ENCODE data around the gene PDRG1.

The PDRG1 gene

DNA sequence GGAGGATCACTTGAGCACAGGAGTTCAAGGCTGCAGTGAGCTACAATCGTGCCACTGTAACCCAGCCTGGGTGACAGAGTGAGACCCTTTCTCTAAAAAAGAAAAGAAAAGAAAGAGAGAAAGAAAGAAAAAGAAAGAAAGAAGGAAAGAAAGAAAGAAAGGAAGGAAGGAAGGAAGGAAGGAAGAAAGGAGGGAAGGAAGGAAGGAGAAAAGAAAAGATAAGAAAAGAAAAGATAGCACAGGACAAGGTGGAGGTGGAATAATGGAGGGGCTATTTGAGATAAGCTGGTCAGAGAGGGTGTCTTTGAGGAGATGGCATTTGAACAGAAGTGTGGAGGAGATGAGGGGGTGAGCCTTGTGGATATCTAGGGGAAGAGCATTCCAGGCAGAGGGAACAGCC is 2.7 kb upstream of the PDRG1 start:
- Histone ChIP-seq H3K4me2 (ENCODE audit: low read length) (no peak overlapping the region), H3K9ac (ENCODE audit: low read length) (no peak overlapping the region), H3K27ac (ENCODE audit: low read length) (no peak overlapping the region), H3K36me3 (replicated peaks; ENCODE audit: low read depth, low read length) (peaks cover 12% of the 10 kb centered on the region), H4K20me1 (ENCODE audit: insufficient read depth, low read length) (peaks cover 17% of the 10 kb centered on the region), H3K9me3 (ENCODE audit: insufficient read depth, low read length) (no peaks in the 10 kb centered on the region), H3K79me2 (ENCODE audit: low read length) (peaks cover 24% of the 10 kb centered on the region), H3K4me1 (ENCODE audit: low read length) (peaks cover 35% of the 10 kb centered on the region), H3K4me3 (ENCODE audit: low read length) (no peak overlapping the region), H3K27me3 (ENCODE audit: low read depth, low read length) (no peaks in the 10 kb centered on the region), H2AFZ (ENCODE audit: low read depth, low read length) (no peak overlapping the region)
- no peak for TF ChIP-seq EZH2phosphoT487 (IDR thresholded peaks at IDR 0.05; ENCODE audit: low read depth)
- TF ChIP-seq, protein P1, sequence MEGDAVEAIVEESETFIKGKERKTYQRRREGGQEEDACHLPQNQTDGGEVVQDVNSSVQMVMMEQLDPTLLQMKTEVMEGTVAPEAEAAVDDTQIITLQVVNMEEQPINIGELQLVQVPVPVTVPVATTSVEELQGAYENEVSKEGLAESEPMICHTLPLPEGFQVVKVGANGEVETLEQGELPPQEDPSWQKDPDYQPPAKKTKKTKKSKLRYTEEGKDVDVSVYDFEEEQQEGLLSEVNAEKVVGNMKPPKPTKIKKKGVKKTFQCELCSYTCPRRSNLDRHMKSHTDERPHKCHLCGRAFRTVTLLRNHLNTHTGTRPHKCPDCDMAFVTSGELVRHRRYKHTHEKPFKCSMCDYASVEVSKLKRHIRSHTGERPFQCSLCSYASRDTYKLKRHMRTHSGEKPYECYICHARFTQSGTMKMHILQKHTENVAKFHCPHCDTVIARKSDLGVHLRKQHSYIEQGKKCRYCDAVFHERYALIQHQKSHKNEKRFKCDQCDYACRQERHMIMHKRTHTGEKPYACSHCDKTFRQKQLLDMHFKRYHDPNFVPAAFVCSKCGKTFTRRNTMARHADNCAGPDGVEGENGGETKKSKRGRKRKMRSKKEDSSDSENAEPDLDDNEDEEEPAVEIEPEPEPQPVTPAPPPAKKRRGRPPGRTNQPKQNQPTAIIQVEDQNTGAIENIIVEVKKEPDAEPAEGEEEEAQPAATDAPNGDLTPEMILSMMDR (IDR thresholded peaks at IDR 0.05; ENCODE audit: low read depth, low read length) = no peak

DNA sequence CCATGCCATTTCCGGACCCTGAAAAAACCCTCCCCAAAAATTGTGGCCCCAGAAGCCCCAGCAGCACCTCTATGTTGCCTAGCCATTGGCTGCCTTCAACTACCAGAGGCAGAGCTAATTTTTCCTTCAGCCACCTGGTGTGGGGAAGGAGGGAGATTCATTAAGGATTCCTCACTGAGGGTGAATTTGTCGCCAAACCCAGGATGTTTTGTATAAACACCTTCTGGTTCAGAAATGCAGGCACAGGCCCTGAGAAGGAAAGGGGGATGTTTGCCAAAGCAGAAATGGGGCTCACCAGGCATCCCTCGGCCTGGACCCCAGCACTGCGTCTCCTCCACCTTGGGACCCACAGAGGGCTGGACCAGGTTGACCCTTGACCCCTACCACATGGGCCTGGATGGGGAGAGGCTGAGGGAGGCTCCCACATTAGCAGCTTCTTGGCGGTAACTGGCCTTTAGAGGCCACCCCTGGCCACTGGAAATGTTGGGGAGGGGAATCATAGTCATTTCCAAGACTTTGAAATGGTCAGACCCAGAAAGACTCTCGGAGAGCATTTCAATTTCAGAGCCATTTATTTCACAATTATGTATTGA is 1.8 kb upstream of the PDRG1 start:
- Histone ChIP-seq H2AFZ (ENCODE audit: low read depth, low read length) (no peak overlapping the region), H4K20me1 (ENCODE audit: insufficient read depth, low read length) (peaks cover 17% of the 10 kb centered on the region), H3K9ac (ENCODE audit: low read length) (no peak overlapping the region), H3K27me3 (ENCODE audit: low read depth, low read length) (no peaks in the 10 kb centered on the region), H3K79me2 (ENCODE audit: low read length) (peaks cover 30% of the 10 kb centered on the region), H3K36me3 (replicated peaks; ENCODE audit: low read depth, low read length) (peaks cover 18% of the 10 kb centered on the region), H3K9me3 (ENCODE audit: insufficient read depth, low read length) (no peaks in the 10 kb centered on the region), H3K27ac (ENCODE audit: low read length) (no peak overlapping the region), H3K4me3 (ENCODE audit: low read length) (no peak overlapping the region), H3K4me1 (ENCODE audit: low read length) (peaks cover 35% of the 10 kb centered on the region), H3K4me2 (ENCODE audit: low read length) (no peak overlapping the region)
- TF ChIP-seq, protein P1 (IDR thresholded peaks at IDR 0.05; ENCODE audit: low read depth, low read length) = no peak
- TF ChIP-seq EZH2phosphoT487 (IDR thresholded peaks at IDR 0.05; ENCODE audit: low read depth) = no peak

DNA sequence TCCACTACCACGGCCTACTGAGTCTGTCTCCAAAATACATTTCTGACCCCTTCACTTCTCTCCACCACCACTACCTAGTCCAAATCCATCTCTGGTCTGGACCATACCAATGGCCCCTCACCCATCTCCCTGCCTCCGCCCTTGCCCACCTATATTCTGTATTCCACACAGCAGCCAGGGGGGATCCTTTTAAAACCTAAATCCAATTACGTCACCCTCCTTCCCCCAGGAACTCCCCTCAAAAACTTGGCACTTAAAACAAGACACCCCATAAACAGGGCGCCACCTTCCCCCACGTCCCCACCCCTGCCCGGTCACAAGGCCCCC is 680 bp downstream of the PDRG1 start:
- peaks cover 42% of the 10 kb centered on the region for H3K36me3 ChIP-seq (replicated peaks; ENCODE audit: low read depth, low read length)
- H3K4me1 ChIP-seq (ENCODE audit: low read length) = peaks cover 18% of the 10 kb centered on the region
- H3K4me2 ChIP-seq (ENCODE audit: low read length) = peak overlapping the region; percentile 99
- H3K27me3 ChIP-seq (ENCODE audit: low read depth, low read length) = no peaks in the 10 kb centered on the region
- peaks cover 17% of the 10 kb centered on the region for H4K20me1 ChIP-seq (ENCODE audit: insufficient read depth, low read length)
- TF ChIP-seq, protein P1 (IDR thresholded peaks at IDR 0.05; ENCODE audit: low read depth, low read length) = no peak
- TF ChIP-seq EZH2phosphoT487 (IDR thresholded peaks at IDR 0.05; ENCODE audit: low read depth) = no peak
- H3K9me3 ChIP-seq (ENCODE audit: insufficient read depth, low read length) = no peaks in the 10 kb centered on the region
- peak overlapping the region; percentile 94 for H3K4me3 ChIP-seq (ENCODE audit: low read length)
- peak overlapping the region; percentile 39 for H3K27ac ChIP-seq (ENCODE audit: low read length)
- H3K79me2 ChIP-seq (ENCODE audit: low read length) = peaks cover 38% of the 10 kb centered on the region
- H3K9ac ChIP-seq (ENCODE audit: low read length) = peak overlapping the region; percentile 95
- H2AFZ ChIP-seq (ENCODE audit: low read depth, low read length) = 0 out of 2 replicates have a peak overlapping the region, but pooled peaks have one; percentile 28

DNA sequence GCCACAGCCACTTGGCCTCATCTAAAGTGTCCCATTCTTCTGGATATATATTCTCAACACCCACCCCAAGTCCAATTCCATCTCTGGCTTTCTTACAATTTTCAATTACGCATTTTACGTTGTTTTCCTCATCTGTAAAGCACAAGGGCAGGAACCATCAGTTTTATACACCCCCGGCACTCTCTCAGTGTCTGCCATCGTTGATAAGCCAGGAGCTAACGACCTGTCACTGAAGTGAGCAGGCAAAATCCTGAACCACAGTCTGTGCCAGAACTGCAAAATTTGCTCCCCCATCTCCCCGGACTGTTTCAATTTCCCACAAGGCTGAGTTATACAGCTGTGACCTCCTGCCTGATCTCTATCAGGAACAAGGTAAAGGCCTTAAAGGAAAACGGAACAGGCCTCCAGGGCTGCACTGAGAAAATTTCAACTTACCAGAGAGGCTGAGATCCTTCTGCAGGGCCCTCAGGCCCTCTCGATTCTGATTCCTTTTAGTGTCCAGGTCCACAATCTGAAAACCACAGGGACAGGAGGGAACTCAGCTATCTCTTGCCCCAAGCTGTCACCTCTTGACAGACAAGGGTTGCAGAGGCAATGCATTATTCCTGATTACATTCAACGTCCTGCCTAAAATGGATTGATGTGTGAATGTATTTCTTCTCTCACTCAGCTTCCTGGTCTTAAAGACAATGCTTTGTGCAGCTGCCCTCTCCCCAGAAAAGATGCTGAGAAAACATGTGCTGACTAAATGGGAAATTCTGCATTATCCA is 1.8 kb downstream of the PDRG1 start:
- no peak overlapping the region for H3K27ac ChIP-seq (ENCODE audit: low read length)

More for the DNA sequence above, 1.8 kb downstream of the PDRG1 start:
- H3K4me2 ChIP-seq (ENCODE audit: low read length) = peak overlapping the region; percentile 99
- peaks cover 17% of the 10 kb centered on the region for H4K20me1 ChIP-seq (ENCODE audit: insufficient read depth, low read length)
- H3K36me3 ChIP-seq (replicated peaks; ENCODE audit: low read depth, low read length) = peaks cover 53% of the 10 kb centered on the region
- TF ChIP-seq EZH2phosphoT487 (IDR thresholded peaks at IDR 0.05; ENCODE audit: low read depth) = no peak
- no peak overlapping the region for H2AFZ ChIP-seq (ENCODE audit: low read depth, low read length)
- H3K27me3 ChIP-seq (ENCODE audit: low read depth, low read length) = no peaks in the 10 kb centered on the region
- peaks cover 13% of the 10 kb centered on the region for H3K4me1 ChIP-seq (ENCODE audit: low read length)
- peak overlapping the region; percentile 95; the same call in 1 of the 2 replicates for H3K9ac ChIP-seq (ENCODE audit: low read length)
- peaks cover 38% of the 10 kb centered on the region for H3K79me2 ChIP-seq (ENCODE audit: low read length)
- peak overlapping the region; percentile 94; the same call in 1 of the 2 replicates for H3K4me3 ChIP-seq (ENCODE audit: low read length)
- H3K9me3 ChIP-seq (ENCODE audit: insufficient read depth, low read length) = no peaks in the 10 kb centered on the region

All from OCI-LY3 (cell line).